CD4-positive, alpha-beta memory T cell (primary cell): ENCODE measurements around the gene KRTAP10-2. TPM values are rescaled to one million over a fixed set of nuclear protein-coding genes. Genes with fewer than 3 reads are reported as not detected.
A peak's percentile ranks its signal among the peaks of the same experiment; 100 is the strongest.
"Not testable (repeated sequence)": the region's sequence is repeated elsewhere in the genome, so short reads cannot be mapped to it uniquely, and the experiment has no call there.

Experiments used
- CTCF ChIA-PET: fragments of 350-600 bp; sonication (Branson Sonifier 250); formaldehyde crosslinking; loops from one replicate; lab custom pipeline; 2021; ENCODE audit warnings: inconsistent platforms; ENCODE audit not compliant: partially characterized antibody; lab: Charles Lee
- POLR2A ChIA-PET: fragments of 350-600 bp; sonication (Branson Sonifier 250); formaldehyde crosslinking; loops from one replicate; lab custom pipeline; 2021; ENCODE audit not compliant: partially characterized antibody; lab: Charles Lee
- DNase-seq, 5 donors: peaks; one replicate each; pipeline versions ENCODE4 v3.0.0 to v3.0.0-alpha.2; 2020 to 2022; ENCODE audit warnings: mixed read lengths in 1 of 5
- H3K27ac ChIP-seq: one replicate; pipeline ENCODE4 v1.7.0; 2013; ENCODE audit warnings: low read depth, low read length
- H3K27me3 ChIP-seq: 2 replicates; pipeline ENCODE4 v1.7.0; 2013; ENCODE audit warnings: mild to moderate bottlenecking, low read length, moderate library complexity; ENCODE audit not compliant: insufficient read depth
- H3K36me3 ChIP-seq: 2 replicates; pipeline ENCODE4 v1.7.0; 2013; ENCODE audit warnings: mild to moderate bottlenecking, low read length, moderate library complexity; ENCODE audit not compliant: insufficient read depth
- H3K4me1 ChIP-seq: 2 replicates; pipeline ENCODE4 v1.7.0; 2013; ENCODE audit warnings: mild to moderate bottlenecking, low read length, moderate library complexity; ENCODE audit not compliant: insufficient read depth
- H3K4me3 ChIP-seq, 2 donors: one replicate each; pipeline ENCODE4 v1.7.0; 2013; ENCODE audit warnings: low read length in 2 of 2, mild to moderate bottlenecking in 1 of 2
- H3K9me3 ChIP-seq, 2 donors: one replicate each; pipeline ENCODE4 v1.7.0; 2013; ENCODE audit warnings: low read length in 2 of 2, control low read depth in 1 of 2; ENCODE audit not compliant: control insufficient read depth in 1 of 2
- H3K27ac Mint-ChIP-seq, 7 donors: one replicate each; pipeline ENCODE4 v1.8.0; 2020 to 2021; ENCODE audit warnings: mixed read lengths in 7 of 7, mild to moderate bottlenecking in 6 of 7, inconsistent platforms in 3 of 7, moderate library complexity in 3 of 7
- H3K27me3 Mint-ChIP-seq, 2 donors: one replicate each; pipeline ENCODE4 v1.8.0; 2020 to 2021; ENCODE audit warnings: mixed read lengths in 2 of 2
- H3K36me3 Mint-ChIP-seq, 2 donors: one replicate each; pipeline ENCODE4 v1.8.0; 2020 to 2021; ENCODE audit warnings: mixed read lengths in 2 of 2, inconsistent platforms in 1 of 2, mild to moderate bottlenecking in 1 of 2
- H3K4me1 Mint-ChIP-seq, 4 donors: one replicate each; pipeline ENCODE4 v1.8.0; 2020 to 2021; ENCODE audit warnings: mixed read lengths in 4 of 4, mild to moderate bottlenecking in 1 of 4
- H3K4me3 Mint-ChIP-seq, 8 donors: one replicate each; pipeline ENCODE4 v1.8.0; 2020 to 2021; ENCODE audit warnings: mixed read lengths in 8 of 8, mild to moderate bottlenecking in 7 of 8, moderate library complexity in 6 of 8, inconsistent platforms in 3 of 8
- H3K9me3 Mint-ChIP-seq, 8 donors: one replicate each; pipeline ENCODE4 v1.8.0; 2020 to 2021; ENCODE audit warnings: mixed read lengths in 8 of 8, mild to moderate bottlenecking in 5 of 8, inconsistent platforms in 3 of 8, moderate library complexity in 1 of 8
- intact Hi-C: fragments of 100-400 bp; cut with micrococcal nuclease; formaldehyde crosslinking; loops from one replicate; pipeline ENCODE4 v1.15.1; 2023
- polyA plus RNA-seq, 2 donors: library from polyadenylated mRNA; unstranded; fragments of 300-500 nt; fragmentation: Illumina TruSeq; gene quantifications; one replicate each; pipeline ENCODE4 v1.2.3, GENCODE V29; 2021
- total RNA-seq, 2 experiments: library from RNA; stranded (reverse); gene quantifications; one replicate each; pipeline ENCODE4 v1.2.3, GENCODE V29; 2021

KRTAP10-2 gene
- not detected for total RNA-seq
- polyA plus RNA-seq: not detected

GRCh38 chr21:44551340-44551961 is at the start of gene KRTAP10-2:
TSS of gene KRTAP10-2 (minus strand) at chr21:44551505. CDS start at chr21:44551458, 47 bp downstream.
- H3K36me3 ChIP-seq: no peaks in the 10 kb centered on the region
- no peak for DNase-seq
- no peak within 1 kb of the TSS for H3K4me3 ChIP-seq
- POLR2A ChIA-PET: no interaction called here
- H3K4me3 Mint-ChIP-seq: peak within 1 kb of the TSS in 1 of 8 donors; percentile 29
- peaks cover 13 to 22% of the 10 kb centered on the region in 2 donors for H3K36me3 Mint-ChIP-seq
- no peaks in the 10 kb centered on the region for H3K9me3 ChIP-seq
- H3K27ac Mint-ChIP-seq: peak within 1 kb of the TSS in 1 of 7 donors; percentile 73
- no peaks in the 10 kb centered on the region for H3K27me3 ChIP-seq
- peaks cover 0 to 26% (median 18%) of the 10 kb centered on the region in 8 donors for H3K9me3 Mint-ChIP-seq
- CTCF ChIA-PET: no interaction called here
- peaks cover 20% of the 10 kb centered on the region for H3K4me1 ChIP-seq
- H3K27me3 Mint-ChIP-seq: peaks cover 0 to 1% of the 10 kb centered on the region in 2 donors
- H3K4me1 Mint-ChIP-seq: peaks cover 19 to 35% (median 27%) of the 10 kb centered on the region in 4 donors
- no peak within 1 kb of the TSS for H3K27ac ChIP-seq
- intact Hi-C loops: no loop called here

- Mint-ChIP-seq H3K27ac (peak overlapping the region in 1 of 7 donors; percentile 52), H3K9me3 (peaks cover 1 to 12% (median 6%) of the 10 kb centered on the region in 8 donors), H3K27me3 (peaks cover 13 to 17% of the 10 kb centered on the region in 2 donors)
- H3K4me3 Mint-ChIP-seq, H3K4me1 Mint-ChIP-seq, H3K36me3 ChIP-seq, H3K27ac ChIP-seq, POLR2A ChIA-PET, DNase-seq, H3K9me3 ChIP-seq, H3K4me1 ChIP-seq, H3K27me3 ChIP-seq, CTCF ChIA-PET, H3K4me3 ChIP-seq, intact Hi-C loops, H3K36me3 Mint-ChIP-seq: not testable (repeated sequence)
Measured at GRCh38 chr21:44601091-44601490, 49.8 kb upstream of the KRTAP10-2 start.

GRCh38 chr21:44600118-44600978 is 49.0 kb upstream of the KRTAP10-2 start, which contains the start of gene KRTAP10-7:
TSS of gene KRTAP10-7 (plus strand) at chr21:44600597. CDS start at chr21:44600622, 25 bp downstream.
- Mint-ChIP-seq H3K9me3 (peaks cover 0 to 12% (median 5%) of the 10 kb centered on the region in 8 donors), H3K27me3 (peaks cover 13% of the 10 kb centered on the region in 2 donors), H3K27ac (peak within 1 kb of the TSS in 5 of 7 donors; percentile 29 to 83 (median 50))
- H3K27ac ChIP-seq, H3K4me1 ChIP-seq, H3K4me1 Mint-ChIP-seq, DNase-seq, H3K4me3 Mint-ChIP-seq, intact Hi-C loops, H3K4me3 ChIP-seq, H3K36me3 Mint-ChIP-seq, POLR2A ChIA-PET, H3K27me3 ChIP-seq, CTCF ChIA-PET, H3K9me3 ChIP-seq, H3K36me3 ChIP-seq: not testable (repeated sequence)

- H3K4me3 Mint-ChIP-seq: no peak overlapping the region
- peaks cover 0 to 5% (median 1%) of the 10 kb centered on the region in 4 donors for H3K4me1 Mint-ChIP-seq
- CTCF ChIA-PET: no interaction called here
- peaks cover 0 to 12% (median 5%) of the 10 kb centered on the region in 8 donors for H3K9me3 Mint-ChIP-seq
- no peak overlapping the region for H3K27ac Mint-ChIP-seq
- intact Hi-C loops: no loop called here
- no peak for DNase-seq
- Histone ChIP-seq H3K4me3 (no peak overlapping the region), H3K9me3 (no peaks in the 10 kb centered on the region), H3K4me1 (no peaks in the 10 kb centered on the region), H3K27ac (no peak overlapping the region), H3K36me3 (no peaks in the 10 kb centered on the region), H3K27me3 (no peaks in the 10 kb centered on the region)
- no peaks in the 10 kb centered on the region for H3K36me3 Mint-ChIP-seq
- POLR2A ChIA-PET: no interaction called here
- peaks cover 10% of the 10 kb centered on the region in 2 donors for H3K27me3 Mint-ChIP-seq
Measured at GRCh38 chr21:44599264-44600029, 48.1 kb upstream of the KRTAP10-2 start.

- H3K9me3 ChIP-seq: no peaks in the 10 kb centered on the region
- POLR2A ChIA-PET: no interaction called here
- no peaks in the 10 kb centered on the region for H3K36me3 Mint-ChIP-seq
- no peaks in the 10 kb centered on the region for H3K36me3 ChIP-seq
- H3K9me3 Mint-ChIP-seq: peaks cover 0 to 12% (median 5%) of the 10 kb centered on the region in 8 donors
- peaks cover 0 to 5% (median 3%) of the 10 kb centered on the region in 4 donors for H3K4me1 Mint-ChIP-seq
- no peak overlapping the region for H3K27ac Mint-ChIP-seq
- no peak overlapping the region for H3K4me3 Mint-ChIP-seq
- H3K4me3 ChIP-seq: no peak overlapping the region
- intact Hi-C loops: no loop called here
- CTCF ChIA-PET: no interaction called here
- H3K4me1 ChIP-seq: no peaks in the 10 kb centered on the region
- no peak for DNase-seq
- H3K27me3 Mint-ChIP-seq: peaks cover 7 to 11% of the 10 kb centered on the region in 2 donors
- H3K27ac ChIP-seq: no peak overlapping the region
- H3K27me3 ChIP-seq: no peaks in the 10 kb centered on the region
Measured at GRCh38 chr21:44598061-44598460, 46.8 kb upstream of the KRTAP10-2 start.

- Histone ChIP-seq H3K27me3 (no peaks in the 10 kb centered on the region), H3K4me3 (no peak overlapping the region), H3K36me3 (no peaks in the 10 kb centered on the region), H3K9me3 (no peaks in the 10 kb centered on the region), H3K4me1 (no peaks in the 10 kb centered on the region), H3K27ac (no peak overlapping the region)
- Mint-ChIP-seq H3K9me3 (peaks cover 0 to 12% (median 5%) of the 10 kb centered on the region in 8 donors), H3K27me3 (peaks cover 2 to 12% of the 10 kb centered on the region in 2 donors), H3K4me1 (peaks cover 0 to 8% (median 3%) of the 10 kb centered on the region in 4 donors), H3K36me3 (no peaks in the 10 kb centered on the region), H3K27ac (no peak overlapping the region), H3K4me3 (no peak overlapping the region)
- ChIA-PET CTCF (interaction anchor here (2.5 kb wide), 1 partner anchor 86 kb away, joined by 10 read pairs; no protein-coding TSS in a partner anchor), POLR2A (no interaction called here)
- DNase-seq: no peak
- intact Hi-C loops: no loop called here
Measured at GRCh38 chr21:44596068-44596725, 44.9 kb upstream of the KRTAP10-2 start.
